Ectodermal cell (in vitro differentiated cells): ENCODE results near the gene PRCD.
"Not testable (repeated sequence)": the region's sequence is repeated elsewhere in the genome, so short reads cannot be mapped to it uniquely, and the experiment has no call there.

Experiments
- H3K27ac ChIP-seq: 2 replicates; pipeline ENCODE4 v1.7.0; 2013; ENCODE audit warnings: mild to moderate bottlenecking, low read depth, low read length; ENCODE audit not compliant: insufficient read depth, poor library complexity, severe bottlenecking
- H3K27me3 ChIP-seq: 2 replicates; pipeline ENCODE4 v1.7.0; 2013; ENCODE audit warnings: mild to moderate bottlenecking, low read length; ENCODE audit not compliant: insufficient read depth, control insufficient read depth, poor library complexity, severe bottlenecking
- H3K36me3 ChIP-seq: one replicate; pipeline ENCODE4 v1.7.0; 2013; ENCODE audit warnings: low read length; ENCODE audit not compliant: control insufficient read depth, insufficient read depth
- H3K4me1 ChIP-seq: one replicate; pipeline ENCODE4 v1.7.0; 2013; ENCODE audit warnings: low read length; ENCODE audit not compliant: control insufficient read depth, insufficient read depth
- H3K4me3 ChIP-seq: 2 replicates; pipeline ENCODE4 v1.7.0; 2013; ENCODE audit warnings: low read depth, low read length, control low read depth; ENCODE audit not compliant: insufficient read depth
- H3K9me3 ChIP-seq: 2 replicates; pipeline ENCODE4 v1.7.0; 2013; ENCODE audit warnings: mild to moderate bottlenecking, low read length, moderate library complexity; ENCODE audit not compliant: control insufficient read depth
- WGBS, 2 experiments: methylation state at CpG; one replicate each; pipeline ENCODE4 v1.1.7; 2013; ENCODE audit warnings: missing lambda C conversion rate in 2 of 2; 5-methylcytosine and 5-hydroxymethylcytosine counted together

Gene PRCD

DNA sequence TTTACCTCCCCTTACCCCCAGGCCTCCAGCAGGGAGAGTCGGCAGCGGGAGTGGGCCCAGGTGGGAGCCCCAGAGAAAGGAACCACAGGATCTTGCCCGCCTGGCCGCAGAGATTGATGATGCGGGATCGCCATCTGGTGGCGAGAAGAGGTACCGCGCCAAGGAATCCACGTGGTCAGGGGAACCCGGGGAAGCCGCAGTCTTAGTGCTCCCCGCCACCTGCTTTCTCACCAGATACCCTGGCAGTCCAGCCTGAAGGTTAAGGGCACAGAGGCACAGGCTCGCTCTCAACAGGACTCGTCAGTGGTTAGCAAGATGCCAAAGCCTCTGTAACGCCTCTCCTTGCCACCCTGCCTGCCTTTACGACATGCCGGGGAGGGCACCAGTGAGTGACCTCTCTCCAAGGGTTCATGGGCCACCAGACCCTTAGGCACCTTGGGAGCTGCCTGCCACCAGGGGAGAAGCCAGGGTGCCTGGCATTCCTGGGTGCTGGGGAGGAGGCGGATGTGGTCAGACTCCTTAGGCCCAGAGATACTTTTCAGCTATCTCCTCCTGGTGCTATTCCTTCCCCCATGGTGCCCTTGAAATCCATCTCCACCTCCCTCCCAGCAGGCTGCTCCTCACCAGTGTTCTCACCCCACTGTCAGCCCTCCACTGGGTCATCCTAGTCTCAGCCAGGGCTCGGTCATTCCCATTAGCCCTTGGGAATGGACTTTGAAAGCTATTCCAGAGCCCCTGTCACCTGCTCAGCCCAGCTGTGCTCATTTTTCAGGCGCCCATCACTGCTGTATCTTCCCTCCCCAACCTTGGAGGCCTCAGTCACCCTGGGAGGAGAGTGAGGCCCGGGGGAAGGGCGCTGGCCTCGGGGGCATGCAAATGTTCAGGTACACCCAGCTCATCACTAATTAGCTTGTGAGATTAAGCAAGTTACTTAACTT is 33.2 kb upstream of the PRCD start:
- Histone ChIP-seq H3K9me3 (no peaks in the 10 kb centered on the region), H3K27me3 (peaks cover 6% of the 10 kb centered on the region), H3K27ac (no peak overlapping the region), H3K36me3 (no peaks in the 10 kb centered on the region), H3K4me1 (peaks cover 7% of the 10 kb centered on the region), H3K4me3 (no peak overlapping the region)
- 32 to 34% methylated on average over 24 of the region's 24 CpGs for WGBS, 2 experiments

DNA sequence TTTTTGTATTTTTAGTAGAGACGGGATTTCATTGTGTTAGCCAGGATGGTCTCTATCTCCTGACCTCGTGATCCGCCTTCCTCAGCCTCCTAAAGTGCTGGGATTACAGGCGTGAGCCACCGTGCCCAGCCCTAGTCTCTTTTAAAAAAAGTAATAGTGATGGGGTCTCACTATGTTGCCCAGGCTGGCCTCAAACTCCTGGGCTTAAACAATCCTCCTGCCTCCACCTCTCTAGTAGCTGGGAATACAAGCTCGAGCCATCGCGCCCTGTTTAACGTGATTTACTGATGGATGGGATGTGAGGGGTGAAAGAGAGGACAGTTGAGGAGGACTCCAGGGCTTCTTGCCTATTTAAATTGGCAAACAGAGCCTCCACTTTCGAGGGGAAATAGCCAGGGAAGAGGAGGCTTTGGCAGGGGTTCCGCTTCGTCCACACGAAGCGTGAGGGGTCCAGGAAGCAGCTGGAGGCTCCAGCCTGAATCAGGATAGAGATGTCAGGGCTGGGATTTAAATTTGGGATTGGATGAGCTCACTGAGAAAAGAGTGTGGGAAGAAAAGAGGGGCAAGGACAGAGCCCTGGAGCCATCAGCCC is 31.3 kb upstream of the PRCD start:
- H3K4me3 ChIP-seq, H3K27ac ChIP-seq, H3K4me1 ChIP-seq, H3K27me3 ChIP-seq, H3K9me3 ChIP-seq, H3K36me3 ChIP-seq: not testable (repeated sequence)
- WGBS, 2 experiments = 86 to 90% methylated on average over 14 of the region's 14 CpGs

DNA sequence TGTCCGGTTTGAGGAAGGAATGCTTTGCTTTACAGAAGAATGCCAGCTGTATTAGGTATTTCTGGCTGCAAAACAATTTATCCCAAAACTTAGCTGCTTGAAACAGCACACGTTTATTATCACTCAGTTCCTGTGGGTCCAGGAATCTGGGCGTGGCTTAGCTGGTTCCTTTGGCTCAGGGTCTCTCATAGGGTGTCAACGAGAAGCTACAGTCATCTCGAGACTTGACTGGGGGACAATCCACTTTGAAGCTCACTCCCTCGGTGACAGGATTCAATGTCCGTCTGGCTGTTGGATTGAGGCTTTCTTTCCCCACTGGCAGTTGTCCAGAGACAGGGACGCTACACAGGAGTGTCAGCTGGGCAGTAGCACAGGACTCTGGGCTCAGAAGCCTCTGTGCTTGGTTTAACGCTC is 29.0 kb upstream of the PRCD start:
- Histone ChIP-seq H3K4me3 (no peak overlapping the region), H3K36me3 (no peaks in the 10 kb centered on the region), H3K27ac (no peak overlapping the region), H3K4me1 (no peaks in the 10 kb centered on the region), H3K9me3 (no peaks in the 10 kb centered on the region), H3K27me3 (peaks cover 5% of the 10 kb centered on the region)
- WGBS, 2 experiments = 75 to 79% methylated on average over 9 of the region's 9 CpGs

DNA sequence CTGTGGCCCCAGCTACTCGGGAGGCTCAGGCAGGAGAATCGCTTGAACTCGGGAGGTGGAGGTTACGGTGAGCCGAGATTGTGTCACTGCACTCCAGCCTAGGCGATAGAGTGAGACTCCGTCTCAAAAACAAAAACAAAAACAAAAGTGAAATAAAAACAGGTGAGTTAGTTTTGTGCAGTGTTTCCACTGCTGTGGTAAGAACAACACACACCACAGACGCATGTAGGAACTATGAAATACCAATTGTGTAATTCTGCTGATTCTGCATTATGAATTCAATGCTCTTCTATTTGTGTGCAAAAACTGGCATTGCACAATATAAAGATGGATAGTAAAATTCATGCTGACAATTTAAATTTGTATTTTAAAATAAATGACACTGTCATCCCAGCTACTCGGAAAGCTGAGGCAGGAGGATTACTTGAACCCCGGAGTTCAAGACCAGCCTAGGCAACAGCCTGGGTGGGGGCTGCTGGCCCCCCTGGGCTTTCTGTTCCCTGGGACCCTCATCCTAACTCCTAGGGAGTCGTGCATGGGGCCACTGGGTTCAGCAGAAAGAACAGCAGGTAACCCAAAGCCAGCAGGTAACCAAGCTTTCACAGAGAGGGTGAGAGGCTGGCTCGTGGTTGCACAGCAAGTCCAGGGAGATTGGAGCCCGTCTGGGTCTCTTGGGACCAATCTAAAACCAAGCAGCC is 28.0 kb upstream of the PRCD start:
- Histone ChIP-seq H3K4me1 (no peaks in the 10 kb centered on the region), H3K36me3 (no peaks in the 10 kb centered on the region)
- 91 to 94% methylated on average over 13 of the region's 13 CpGs for WGBS, 2 experiments

DNA sequence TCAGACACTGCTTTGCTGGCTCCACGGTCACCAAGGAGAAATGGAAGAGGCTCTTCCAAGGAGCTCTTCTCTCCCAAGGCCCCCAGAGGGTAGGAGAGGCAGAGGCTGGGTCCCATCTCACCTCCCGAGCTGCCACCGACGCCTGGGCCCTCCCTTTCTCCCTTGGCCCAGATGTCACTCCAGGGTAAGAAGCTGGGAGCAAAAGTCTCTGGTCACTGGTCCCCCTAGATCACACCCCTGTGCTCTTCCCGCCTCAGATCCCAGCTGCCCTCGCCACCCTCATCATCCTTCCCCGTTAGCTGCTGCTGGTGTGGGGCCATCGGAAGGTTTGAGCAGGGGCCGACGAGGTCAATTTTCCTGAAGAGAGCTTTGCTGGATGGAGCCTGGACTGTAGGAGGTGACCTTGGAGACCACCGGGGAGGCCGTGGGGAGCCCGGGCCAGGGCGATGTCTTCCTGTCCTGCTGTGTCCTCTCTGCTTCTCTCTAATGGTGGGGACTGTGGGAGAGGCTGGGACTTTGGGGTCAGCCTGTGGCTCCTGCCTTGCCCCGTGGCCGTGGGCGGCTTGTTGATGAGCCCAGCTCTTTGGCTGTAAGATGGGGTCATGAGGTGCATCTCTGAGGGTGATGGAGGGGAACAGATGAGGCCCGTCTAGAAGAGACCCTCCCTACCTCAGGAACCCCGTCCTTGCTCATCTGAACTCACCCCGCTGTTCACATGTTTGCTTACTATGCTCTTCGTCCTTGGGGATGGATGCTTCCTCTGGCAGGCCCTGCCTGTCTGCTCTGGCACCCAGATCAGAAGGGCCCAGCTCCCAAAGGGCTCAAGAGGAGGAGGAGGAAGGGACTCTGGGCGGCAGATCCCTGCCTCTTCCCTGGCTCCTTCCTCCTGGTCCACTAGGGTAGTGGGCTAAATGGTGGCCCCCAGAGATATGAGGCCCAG is 27.2 kb upstream of the PRCD start:
- Histone ChIP-seq H3K27me3 (no peaks in the 10 kb centered on the region), H3K27ac (no peak overlapping the region), H3K9me3 (no peaks in the 10 kb centered on the region), H3K36me3 (no peaks in the 10 kb centered on the region), H3K4me3 (no peak overlapping the region), H3K4me1 (no peaks in the 10 kb centered on the region)
- WGBS, 2 experiments = 88 to 89% methylated on average over 22 of the region's 22 CpGs

More for the DNA sequence above, 28.0 kb upstream of the PRCD start:
- no peaks in the 10 kb centered on the region for H3K9me3 ChIP-seq
- H3K4me3 ChIP-seq = no peak overlapping the region
- H3K27me3 ChIP-seq = peaks cover 1% of the 10 kb centered on the region
- no peak overlapping the region for H3K27ac ChIP-seq

DNA sequence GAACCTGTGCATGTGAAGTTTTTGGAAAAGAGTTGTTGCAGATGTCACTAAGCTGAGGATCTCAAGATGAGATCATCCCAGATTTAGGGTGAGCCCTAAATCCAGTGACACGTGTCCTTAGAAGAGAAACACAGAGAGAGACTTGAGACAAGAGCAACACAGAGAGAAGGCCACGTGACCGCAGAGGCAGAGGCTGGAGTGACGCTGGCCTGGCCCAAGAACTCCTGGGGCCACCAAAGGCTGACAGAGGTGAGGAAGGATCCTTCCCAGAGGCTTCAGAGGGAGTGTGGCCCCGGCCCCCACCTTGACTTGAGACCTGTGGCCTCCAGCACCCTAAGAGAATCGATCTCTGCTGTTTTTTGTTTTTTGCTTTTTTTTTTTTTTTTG is 26.5 kb upstream of the PRCD start:
- no peak overlapping the region for H3K27ac ChIP-seq
- no peak overlapping the region for H3K4me3 ChIP-seq
- H3K36me3 ChIP-seq = no peaks in the 10 kb centered on the region
- 76 to 78% methylated on average over 6 of the region's 6 CpGs for WGBS, 2 experiments
- no peaks in the 10 kb centered on the region for H3K4me1 ChIP-seq
- H3K9me3 ChIP-seq = no peaks in the 10 kb centered on the region
- no peaks in the 10 kb centered on the region for H3K27me3 ChIP-seq

DNA sequence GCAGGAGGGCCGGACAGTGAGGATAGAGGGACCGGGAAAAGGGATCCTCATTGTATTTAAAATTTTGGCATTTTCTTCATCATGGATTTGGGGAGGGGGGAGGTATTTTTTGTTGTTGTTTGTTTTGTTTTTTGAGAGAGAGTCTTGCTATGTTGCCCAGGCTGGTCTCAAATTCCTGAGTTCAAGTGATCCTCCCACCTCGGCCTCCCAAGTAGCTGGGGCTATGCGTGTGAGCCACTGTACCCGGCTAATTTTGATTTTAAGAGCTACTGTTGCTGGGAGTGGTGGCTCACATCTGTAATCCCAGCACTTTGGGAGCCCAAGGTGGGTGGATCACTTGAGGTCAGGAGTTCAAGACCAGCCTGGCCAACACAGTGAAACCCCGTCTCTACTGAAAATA is 25.5 kb upstream of the PRCD start:
- not testable (repeated sequence) for H3K36me3 ChIP-seq, H3K27ac ChIP-seq, H3K4me1 ChIP-seq, H3K27me3 ChIP-seq, H3K9me3 ChIP-seq, H3K4me3 ChIP-seq
- 94 to 97% methylated on average over 6 of the region's 6 CpGs for WGBS, 2 experiments

DNA sequence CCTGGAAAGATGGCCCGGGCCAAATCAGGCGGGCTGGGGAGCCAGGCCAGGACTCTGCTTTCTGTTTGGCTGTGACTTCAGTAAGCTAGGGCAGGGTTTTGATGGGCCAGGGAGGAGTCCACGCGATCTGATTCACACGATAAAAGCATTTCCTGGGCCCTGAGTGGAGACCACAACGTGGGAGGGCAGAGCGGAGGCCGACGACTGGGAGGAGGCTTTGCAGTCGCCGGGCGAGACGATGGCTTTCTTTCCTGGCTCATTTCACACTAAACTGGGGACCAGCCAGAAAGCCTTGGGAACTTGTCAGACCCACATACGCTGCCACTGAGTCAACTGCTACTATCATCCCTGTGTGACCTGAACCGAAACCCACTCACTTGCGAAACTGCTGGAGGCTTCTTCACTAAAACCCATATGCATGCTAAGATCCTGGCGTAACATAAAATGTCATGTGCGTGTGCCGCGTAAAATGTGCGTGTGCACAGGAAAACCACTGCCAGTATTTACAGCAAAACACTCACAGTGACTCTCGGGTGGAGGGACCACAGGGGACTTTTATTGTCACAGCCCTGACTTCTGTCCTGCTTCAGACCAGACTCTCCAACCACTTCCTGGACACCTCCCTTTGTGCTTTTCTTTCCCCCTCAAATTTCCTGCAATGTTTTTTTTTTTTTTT is 24.4 kb upstream of the PRCD start:
- 93% methylated on average over 22 of the region's 22 CpGs for WGBS, 2 experiments
- H3K27ac ChIP-seq = no peak overlapping the region
- no peaks in the 10 kb centered on the region for H3K36me3 ChIP-seq
- H3K9me3 ChIP-seq = no peaks in the 10 kb centered on the region
- H3K4me3 ChIP-seq = no peak overlapping the region
- H3K4me1 ChIP-seq = no peaks in the 10 kb centered on the region
- no peaks in the 10 kb centered on the region for H3K27me3 ChIP-seq

DNA sequence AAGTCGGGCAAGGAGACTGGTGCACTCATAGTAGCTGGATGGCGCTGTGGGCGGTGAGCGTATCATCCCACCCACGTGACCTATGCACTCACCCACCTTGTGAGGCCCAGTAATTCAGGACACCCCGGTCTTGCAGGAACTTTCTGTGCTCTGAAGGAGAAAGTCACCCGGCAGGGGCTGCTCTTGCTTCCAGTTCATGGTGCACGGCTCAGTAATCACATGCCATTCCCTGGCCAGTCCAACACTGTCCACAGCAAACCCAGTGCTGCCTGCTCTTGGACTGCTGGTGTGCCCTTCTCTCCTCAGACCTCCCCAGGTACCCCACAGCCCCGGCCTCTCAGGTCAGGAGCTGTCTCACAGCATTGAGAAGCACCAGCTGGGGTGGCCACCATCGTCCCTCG is 22.2 kb upstream of the PRCD start:
- Histone ChIP-seq H3K4me1 (no peaks in the 10 kb centered on the region), H3K36me3 (no peaks in the 10 kb centered on the region), H3K4me3 (no peak overlapping the region), H3K27me3 (peaks cover 3% of the 10 kb centered on the region), H3K9me3 (no peaks in the 10 kb centered on the region), H3K27ac (no peak overlapping the region)
- 92 to 93% methylated on average over 11 of the region's 11 CpGs for WGBS, 2 experiments
